GM19468 (cell line): Measurements from ENCODE around the gene THBS2.

Source experiments
- ATAC-seq: cut with Tn5 transposase; IDR thresholded peaks from one replicate; pipeline ENCODE4 v1.9.1; 2021; ENCODE audit warnings: mild to moderate bottlenecking, moderate library complexity, moderate number of reproducible peaks; ENCODE audit not compliant: unreplicated experiment; ENCODE audit errors: extremely low read depth

The THBS2 gene

GRCh38 chr6:169170583-169170955, 83.1 kb downstream of the THBS2 start:
- no peak for ATAC-seq

- no peak for ATAC-seq
These were observed 83.6 kb downstream of the THBS2 start for GRCh38 chr6:169169941-169170582.

- no peak for ATAC-seq
These were observed 84.3 kb downstream of the THBS2 start for GRCh38 chr6:169169375-169169774.

GRCh38 chr6:169168706-169169105, 84.9 kb downstream of the THBS2 start:
- ATAC-seq, result no peak

- ATAC-seq, result no peak
These were observed 85.4 kb downstream of the THBS2 start for GRCh38 chr6:169168302-169168630.

GRCh38 chr6:169167581-169168301, 85.9 kb downstream of the THBS2 start:
- no peak for ATAC-seq

GRCh38 chr6:169166896-169167580, 86.6 kb downstream of the THBS2 start:
- no peak for ATAC-seq
